Central memory CD4-positive, alpha-beta T cell (primary cell): ENCODE results near the gene SUMF1.

Experiments
- DNase-seq: peaks from one replicate; pipeline ENCODE4 v3.0.0; 2022

Gene SUMF1

GRCh38 chr3:4411236-4411635 is 55.8 kb downstream of the SUMF1 start:
- DNase-seq, result no peak

DNA sequence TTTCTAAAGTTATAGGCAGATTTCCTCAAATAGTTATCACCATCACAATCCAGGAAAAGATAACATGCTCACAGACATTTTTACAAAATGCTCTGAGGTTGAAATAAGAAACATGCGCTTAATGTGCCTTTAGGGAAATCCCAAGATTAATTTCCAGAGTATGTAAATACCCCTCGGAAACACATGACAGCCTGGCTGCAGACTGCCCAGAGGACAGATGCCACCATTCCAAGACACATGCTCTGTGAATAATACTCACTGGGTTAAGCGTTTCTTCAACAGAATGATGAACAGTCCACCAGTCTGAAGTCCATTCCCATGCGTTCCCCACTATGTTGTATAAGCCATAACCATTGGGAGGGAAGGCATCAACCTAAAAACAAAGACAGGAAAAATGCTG is 56.5 kb downstream of the SUMF1 start:
- no peak for DNase-seq

GRCh38 chr3:4409971-4410573 is 57.0 kb downstream of the SUMF1 start:
- DNase-seq, result no peak

DNA sequence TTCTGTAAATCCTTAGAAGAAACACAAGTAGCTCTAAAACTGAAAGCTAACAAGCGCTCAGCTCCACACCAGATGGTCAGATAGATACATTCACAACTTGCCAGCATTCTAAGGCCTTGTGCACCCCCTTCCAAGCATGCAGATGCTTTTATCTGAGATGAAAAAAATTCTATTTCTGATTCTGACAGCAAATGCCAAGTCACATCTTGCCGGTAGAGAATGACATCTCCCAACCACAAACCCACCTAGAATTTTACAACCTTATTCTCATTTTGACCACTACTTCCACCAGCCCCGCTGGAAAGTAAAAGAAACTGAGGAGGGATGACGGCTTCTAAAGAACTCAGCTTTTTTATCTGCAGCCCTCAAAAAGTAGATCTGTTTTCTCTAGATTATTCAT is 57.7 kb downstream of the SUMF1 start:
- DNase-seq, result no peak

GRCh38 chr3:4408958-4409357 is 58.1 kb downstream of the SUMF1 start:
- no peak for DNase-seq

DNA sequence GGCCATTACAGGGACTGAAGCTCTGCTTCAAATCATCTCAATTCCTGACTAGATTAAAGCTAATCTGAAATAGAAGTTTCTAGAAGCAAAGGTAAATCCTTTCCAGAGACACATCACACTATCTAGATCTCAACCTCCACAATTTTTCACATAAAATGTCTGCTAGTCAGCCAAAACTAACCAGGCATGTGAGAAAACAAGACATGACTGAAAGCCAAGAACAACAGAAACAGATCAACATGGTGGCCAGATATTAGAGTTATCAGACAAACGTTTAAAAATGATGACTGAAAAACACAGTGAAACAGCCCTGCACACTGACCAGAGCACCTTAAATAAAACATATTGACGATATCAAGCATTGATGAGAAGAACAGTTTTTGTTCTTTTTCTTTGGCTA is 59.1 kb downstream of the SUMF1 start:
- no peak for DNase-seq

DNA sequence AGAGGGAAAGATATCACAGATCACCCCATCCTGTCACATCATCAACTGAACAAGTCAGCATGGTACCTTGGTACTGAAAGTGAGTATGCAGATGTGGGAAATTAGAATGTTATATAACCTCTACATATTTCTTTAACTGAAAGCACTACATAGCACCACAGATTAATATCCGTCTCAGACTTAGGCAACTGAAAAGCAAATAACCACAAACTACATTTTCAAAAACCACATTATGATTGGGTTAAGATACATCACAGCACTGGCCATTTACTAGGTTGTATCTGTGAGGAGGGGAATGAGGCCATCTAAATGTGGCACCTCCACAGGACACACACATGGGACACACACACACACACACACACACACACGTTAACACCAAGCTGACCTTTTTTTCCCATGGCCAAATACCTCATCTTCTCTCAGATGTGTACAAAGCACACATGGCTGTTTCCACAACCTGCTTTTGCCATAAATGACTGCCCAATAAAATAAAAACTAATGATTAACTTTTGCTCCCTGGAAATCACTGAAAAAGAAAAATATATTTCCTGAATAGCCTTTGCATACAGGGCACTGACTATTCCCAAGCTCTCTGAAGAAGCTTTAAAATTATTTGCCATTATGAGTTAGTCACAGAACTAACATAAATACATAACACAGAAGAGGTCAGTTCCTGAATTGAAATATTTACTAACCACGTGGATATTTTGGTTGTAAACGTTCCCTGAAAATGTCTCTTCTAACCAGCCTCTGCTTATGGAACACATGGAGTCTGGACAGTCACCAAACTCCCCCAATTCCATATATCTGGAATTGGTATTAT is 60.1 kb downstream of the SUMF1 start:
- no peak for DNase-seq

DNA sequence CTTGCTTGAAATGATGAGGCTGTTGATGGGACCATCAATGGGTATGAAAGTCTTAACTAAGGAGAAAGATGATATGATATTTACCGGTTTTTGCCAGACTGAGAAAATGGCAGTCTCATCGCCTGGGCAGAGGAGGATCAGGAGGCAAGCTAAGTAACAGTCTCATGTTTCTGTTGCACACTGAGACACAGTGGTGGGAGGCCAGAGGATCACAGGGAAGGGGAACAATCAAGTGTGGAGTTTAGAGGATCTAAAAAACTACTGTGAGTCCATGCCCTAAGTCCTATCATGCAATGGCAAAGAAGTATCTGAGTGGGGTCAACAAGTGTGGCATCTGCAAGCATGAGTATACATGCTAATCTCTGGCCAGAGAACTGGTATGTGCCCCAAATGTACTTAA is 62.2 kb downstream of the SUMF1 start:
- DNase-seq, result no peak

DNA sequence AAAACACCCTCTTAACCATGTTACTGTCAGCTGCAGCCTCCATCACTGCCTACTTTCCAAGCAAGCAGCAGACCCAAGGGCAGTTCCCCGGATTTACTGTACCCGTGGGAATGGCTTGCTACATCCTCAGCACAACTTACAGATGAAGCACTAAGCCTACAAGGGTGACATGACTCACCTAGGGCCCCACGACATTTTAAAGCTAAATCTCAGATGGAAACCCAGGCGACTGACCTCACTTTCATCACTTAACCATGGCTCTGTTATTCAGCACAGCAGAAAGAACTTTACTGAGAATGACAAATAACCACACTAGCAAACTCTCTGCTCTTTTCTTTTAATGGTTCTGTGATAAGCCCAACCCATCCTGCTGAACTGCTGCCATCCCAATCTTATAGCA is 65.6 kb downstream of the SUMF1 start:
- no peak for DNase-seq

- DNase-seq, result no peak
Observed at GRCh38 chr3:4399476-4399875, 67.6 kb downstream of the SUMF1 start.

DNA sequence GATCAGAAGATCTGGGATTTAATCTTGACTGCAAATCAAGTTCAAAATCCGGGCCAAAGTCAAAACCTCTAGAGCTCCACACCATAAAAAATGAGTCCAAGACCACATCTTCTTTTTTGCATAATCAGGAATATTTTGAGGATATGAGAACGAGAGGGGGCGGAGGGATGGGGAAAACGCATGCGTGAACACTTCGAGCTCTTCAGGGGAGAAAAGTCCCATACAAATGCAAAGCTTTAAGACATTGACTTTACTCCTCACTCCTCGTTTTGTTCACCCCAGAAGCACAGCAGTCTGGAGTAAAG is 68.2 kb downstream of the SUMF1 start:
- DNase-seq, result no peak

- DNase-seq, result no peak
Observed at GRCh38 chr3:4398120-4398940, 68.7 kb downstream of the SUMF1 start.

GRCh38 chr3:4397466-4397865 is 69.6 kb downstream of the SUMF1 start:
- no peak for DNase-seq

- DNase-seq, result no peak
Observed at GRCh38 chr3:4396542-4396941, 70.5 kb downstream of the SUMF1 start.

GRCh38 chr3:4396006-4396405 is 71.1 kb downstream of the SUMF1 start:
- DNase-seq, result no peak

GRCh38 chr3:4395448-4395847 is 71.6 kb downstream of the SUMF1 start:
- DNase-seq, result no peak

DNA sequence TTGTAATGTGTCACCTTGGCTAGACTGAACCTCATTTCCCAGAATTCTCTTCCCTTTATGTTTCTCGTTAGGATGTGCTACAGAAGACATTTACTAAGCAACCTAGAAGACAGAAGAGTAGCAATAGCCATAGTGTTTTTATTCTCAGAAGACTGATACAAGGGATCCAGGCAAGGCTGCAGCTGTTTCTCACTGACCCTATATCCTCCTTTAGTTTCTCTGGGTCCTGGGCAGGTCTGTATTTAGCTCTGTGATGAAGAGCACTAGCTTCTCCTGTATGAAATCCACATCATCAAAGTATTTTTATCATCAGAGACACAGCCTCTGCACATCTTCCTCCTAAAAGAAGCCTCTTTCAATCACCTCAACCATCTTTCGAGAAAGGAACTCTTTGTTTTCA is 72.5 kb downstream of the SUMF1 start:
- DNase-seq, result no peak

- peak; percentile 5 for DNase-seq
Observed at GRCh38 chr3:4394048-4394447, 73.0 kb downstream of the SUMF1 start.

DNA sequence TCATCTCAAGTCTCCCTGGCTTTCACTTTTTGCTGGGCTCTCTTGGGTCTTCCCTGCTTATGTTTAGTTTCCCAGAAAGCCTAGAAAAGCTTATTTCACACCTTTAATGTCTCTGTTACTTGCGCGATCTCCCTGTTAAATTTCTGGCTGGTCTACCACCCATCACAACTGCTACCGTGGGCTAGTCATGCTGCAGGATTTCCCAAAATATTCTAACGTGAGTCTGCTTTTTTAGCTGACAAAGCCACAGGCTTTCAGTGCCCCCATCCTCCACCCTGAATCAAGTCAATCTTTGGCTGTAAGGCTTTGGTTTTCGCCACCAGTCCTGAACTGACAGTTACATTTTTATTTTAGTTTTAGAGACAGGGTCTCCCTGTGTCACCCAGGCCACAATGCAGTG is 74.1 kb downstream of the SUMF1 start:
- DNase-seq, result no peak

DNA sequence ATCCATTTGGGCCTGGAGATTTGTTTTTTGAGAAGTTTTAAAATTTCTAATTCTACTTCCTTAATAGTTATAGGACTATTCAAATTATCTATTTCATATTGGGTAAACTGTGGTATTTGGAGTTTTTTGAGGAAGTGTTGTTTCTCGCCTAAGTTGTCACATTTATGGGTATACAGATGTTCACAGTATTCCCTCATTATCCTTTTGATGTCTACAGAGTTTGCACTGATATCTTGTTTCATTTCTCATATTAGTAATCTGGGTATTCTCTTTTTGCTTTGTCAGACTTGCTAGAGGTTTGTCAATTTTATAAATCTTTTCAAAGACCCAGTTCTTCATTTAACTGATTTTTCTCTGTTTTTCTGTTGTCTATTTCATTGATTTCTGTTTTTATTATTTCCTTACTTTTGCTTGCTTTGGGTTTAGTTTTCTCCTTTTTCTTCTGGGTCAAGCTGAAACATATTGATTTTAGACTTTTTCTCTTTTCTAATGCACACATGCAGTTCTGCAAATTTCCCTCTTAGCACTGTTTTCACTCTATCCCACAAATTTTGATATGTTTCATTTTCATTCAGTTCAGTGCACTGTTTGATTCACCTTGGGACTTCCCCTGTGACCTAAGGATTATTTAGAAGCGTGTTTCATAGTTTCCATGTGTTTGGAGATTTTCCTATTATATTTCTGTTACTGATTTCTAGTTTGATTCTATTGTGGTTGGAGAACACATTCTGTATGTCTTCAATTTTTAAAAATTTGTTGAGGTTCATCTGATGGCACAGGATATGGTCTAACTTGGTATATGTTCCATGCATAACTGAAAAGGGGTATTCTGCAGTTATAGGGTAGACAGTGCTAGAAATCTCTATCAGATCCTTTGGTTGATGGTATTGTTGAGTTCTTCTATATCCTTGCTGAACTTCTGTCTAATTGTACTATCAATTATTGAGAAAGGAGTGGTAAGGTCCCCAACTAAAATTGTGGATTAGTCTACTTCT is 79.6 kb downstream of the SUMF1 start:
- no peak for DNase-seq

GRCh38 chr3:4385201-4385600 is 81.9 kb downstream of the SUMF1 start:
- DNase-seq, result no peak

DNA sequence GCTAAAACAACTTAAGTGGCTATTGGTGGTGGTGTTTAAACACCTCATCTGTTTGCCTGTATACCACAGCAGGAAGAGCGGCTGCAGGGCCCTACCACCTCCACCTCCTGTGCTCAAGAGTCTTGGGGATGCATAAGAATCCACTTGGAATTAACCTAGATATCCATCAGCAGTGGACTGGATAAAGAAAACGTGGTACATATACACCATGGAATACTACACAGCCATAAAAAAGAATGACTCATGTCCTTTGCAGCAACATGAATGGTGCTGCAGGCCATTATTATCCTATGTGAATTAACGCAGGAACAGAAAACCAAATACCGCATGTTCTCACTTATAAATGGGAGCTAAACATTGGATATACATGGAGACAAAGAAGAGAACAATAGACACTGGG is 87.1 kb downstream of the SUMF1 start:
- no peak for DNase-seq

GRCh38 chr3:4376499-4376898 is 90.6 kb downstream of the SUMF1 start:
- no peak for DNase-seq
